Natural killer cell (primary cell): ENCODE data around the gene TPI1. TPM values are rescaled to one million over a fixed set of nuclear protein-coding genes. Genes with fewer than 3 reads are reported as not detected.

Experiments used
- ATAC-seq, 3 donors: fragments of 150-1000 bp in 2 of 3; fragments of 200-7000 bp in 1 of 3; cut with Tn5 transposase; 1 replicate in 1 of 3; 2 replicates in 2 of 3; pipeline ENCODE4 v1.10.0; 2021; ENCODE audit warnings: mild to moderate bottlenecking in 2 of 3, moderate library complexity in 2 of 3
- DNase-seq, 2 donors: peaks; one replicate each; pipeline versions ENCODE4 v3.0.0 to v3.0.0-alpha.2; 2013 to 2021; ENCODE audit warnings: mixed read lengths in 1 of 2
- H3K27ac ChIP-seq: one replicate; pipeline ENCODE4 v1.5.1; 2013; ENCODE audit warnings: mild to moderate bottlenecking, low read length
- H3K27me3 ChIP-seq: one replicate; pipeline ENCODE4 v1.6.1; 2013; ENCODE audit warnings: low read length; ENCODE audit not compliant: control insufficient read depth, insufficient read depth
- H3K36me3 ChIP-seq: one replicate; pipeline ENCODE4 v1.6.1; 2013; ENCODE audit warnings: low read length; ENCODE audit not compliant: control insufficient read depth, insufficient read depth
- H3K4me1 ChIP-seq: one replicate; pipeline ENCODE4 v1.6.1; 2013; ENCODE audit warnings: low read length; ENCODE audit not compliant: control insufficient read depth, insufficient read depth
- H3K4me3 ChIP-seq: one replicate; pipeline ENCODE4 v1.5.1; 2013; ENCODE audit warnings: low read length
- H3K9me3 ChIP-seq: one replicate; pipeline ENCODE4 v1.6.1; 2013; ENCODE audit warnings: low read length; ENCODE audit not compliant: control insufficient read depth, insufficient read depth
- H3K27ac Mint-ChIP-seq, 2 donors: one replicate each; pipeline ENCODE4 v1.8.0; 2022; ENCODE audit warnings: mild to moderate bottlenecking in 2 of 2, mixed read lengths in 2 of 2, moderate library complexity in 1 of 2
- H3K27me3 Mint-ChIP-seq, 2 donors: one replicate each; pipeline ENCODE4 v1.8.0; 2022; ENCODE audit warnings: low read depth in 2 of 2, mixed read lengths in 2 of 2
- H3K36me3 Mint-ChIP-seq: one replicate; pipeline ENCODE4 v1.8.0; 2022; ENCODE audit warnings: mixed read lengths
- H3K4me1 Mint-ChIP-seq, 2 donors: one replicate each; pipeline ENCODE4 v1.8.0; 2022; ENCODE audit warnings: mixed read lengths in 2 of 2
- H3K4me3 Mint-ChIP-seq: one replicate; pipeline ENCODE4 v1.8.0; 2022; ENCODE audit warnings: mild to moderate bottlenecking, moderate library complexity, mixed read lengths
- H3K9me3 Mint-ChIP-seq, 2 donors: one replicate each; pipeline ENCODE4 v1.8.0; 2022; ENCODE audit warnings: mixed read lengths in 2 of 2
- WGBS: methylation state at CpG from one replicate; pipeline ENCODE4 v1.1.7; 2013; ENCODE audit warnings: missing lambda C conversion rate; ENCODE audit not compliant: insufficient coverage; 5-methylcytosine and 5-hydroxymethylcytosine counted together
- intact Hi-C: fragments of 100-400 bp; cut with micrococcal nuclease; formaldehyde crosslinking; loops from one replicate; pipeline ENCODE4 v1.14.2; 2022
- total RNA-seq, 4 donors: library from RNA; stranded (reverse); fragments of 120-200 nt in 1 of 4; gene quantifications; one replicate each; pipeline versions ENCODE4 v1.2.3 to v1.2.4, GENCODE V29; 2013 to 2022
- TF ChIP-seq, protein P1 (sequence below): fragments of 200-600 bp; IDR thresholded peaks from one replicate; pipeline ENCODE4 v1.8.0; 2022; ENCODE audit warnings: antibody characterized with exemption

TPI1 gene
- total RNA-seq, 3 donors from 2014 or later (not counting 1 experiment from before 2014, with no cell fraction given), result 167 to 196 (median 189) TPM

DNA sequence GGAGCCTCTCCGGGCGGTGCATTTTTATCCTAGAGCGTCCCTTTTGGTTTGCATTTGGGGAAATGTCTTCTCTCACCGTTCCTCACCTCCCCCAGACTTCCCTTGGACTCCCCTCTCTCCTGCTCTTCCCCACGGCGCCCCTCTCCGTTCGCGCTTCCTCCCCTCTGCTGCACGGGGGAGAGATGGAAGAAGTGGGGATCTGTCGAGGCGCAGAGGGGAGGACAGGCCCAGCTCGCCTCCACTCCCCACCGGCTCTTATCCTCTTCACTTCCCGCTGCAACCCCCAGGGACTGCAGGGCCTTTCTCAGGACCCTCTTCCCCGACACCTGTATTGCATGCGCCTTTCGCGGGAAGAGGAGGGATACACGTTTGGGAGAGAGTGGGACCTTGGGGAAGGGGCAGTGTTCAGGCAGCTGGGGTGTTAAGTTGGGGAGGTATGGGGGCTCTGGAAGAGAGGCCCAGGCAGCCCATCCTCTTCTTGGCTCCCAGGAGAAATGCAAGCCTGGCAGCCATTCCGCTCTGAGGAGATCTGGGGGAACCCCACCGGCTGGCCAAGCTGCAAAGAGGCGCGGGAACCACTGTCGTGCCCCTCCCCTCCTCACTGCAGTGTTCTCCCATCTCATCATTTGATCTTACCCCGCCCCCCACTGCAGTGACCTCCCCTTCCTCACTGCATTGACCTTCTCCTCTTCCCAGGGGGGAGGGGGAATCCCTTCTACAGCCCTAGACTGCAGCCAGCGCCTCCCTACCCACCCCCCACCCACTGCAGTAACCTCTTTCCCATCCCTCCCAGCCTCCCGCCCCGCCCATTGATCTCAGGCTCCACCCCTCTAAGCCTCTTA lies 47.8 kb downstream of the TPI1 start:
- Mint-ChIP-seq H3K36me3 (no peaks in the 10 kb centered on the region), H3K9me3 (no peaks in the 10 kb centered on the region), H3K27me3 (peaks cover 0 to 6% of the 10 kb centered on the region in 2 donors), H3K27ac (peak overlapping the region; percentile 74 to 95), H3K4me1 (peaks cover 16 to 41% of the 10 kb centered on the region in 2 donors), H3K4me3 (peak overlapping the region; percentile 94)
- H3K9me3 ChIP-seq, result no peaks in the 10 kb centered on the region
- H3K27ac ChIP-seq, result peak overlapping the region; percentile 36
- H3K4me1 ChIP-seq, result peaks cover 16% of the 10 kb centered on the region
- 35% methylated on average over 20 of the region's 29 CpGs for WGBS
- intact Hi-C loops, result loop anchor here (2.0 kb wide), 1 partner anchor 42 kb away; the partner anchor contains the start of gene SPSB2
- H3K4me3 ChIP-seq, result peak overlapping the region; percentile 42
- TF ChIP-seq, protein P1, sequence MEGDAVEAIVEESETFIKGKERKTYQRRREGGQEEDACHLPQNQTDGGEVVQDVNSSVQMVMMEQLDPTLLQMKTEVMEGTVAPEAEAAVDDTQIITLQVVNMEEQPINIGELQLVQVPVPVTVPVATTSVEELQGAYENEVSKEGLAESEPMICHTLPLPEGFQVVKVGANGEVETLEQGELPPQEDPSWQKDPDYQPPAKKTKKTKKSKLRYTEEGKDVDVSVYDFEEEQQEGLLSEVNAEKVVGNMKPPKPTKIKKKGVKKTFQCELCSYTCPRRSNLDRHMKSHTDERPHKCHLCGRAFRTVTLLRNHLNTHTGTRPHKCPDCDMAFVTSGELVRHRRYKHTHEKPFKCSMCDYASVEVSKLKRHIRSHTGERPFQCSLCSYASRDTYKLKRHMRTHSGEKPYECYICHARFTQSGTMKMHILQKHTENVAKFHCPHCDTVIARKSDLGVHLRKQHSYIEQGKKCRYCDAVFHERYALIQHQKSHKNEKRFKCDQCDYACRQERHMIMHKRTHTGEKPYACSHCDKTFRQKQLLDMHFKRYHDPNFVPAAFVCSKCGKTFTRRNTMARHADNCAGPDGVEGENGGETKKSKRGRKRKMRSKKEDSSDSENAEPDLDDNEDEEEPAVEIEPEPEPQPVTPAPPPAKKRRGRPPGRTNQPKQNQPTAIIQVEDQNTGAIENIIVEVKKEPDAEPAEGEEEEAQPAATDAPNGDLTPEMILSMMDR, result no peak
- ATAC-seq (no peak), DNase-seq (no peak)
- H3K27me3 ChIP-seq, result no peaks in the 10 kb centered on the region
- no peaks in the 10 kb centered on the region for H3K36me3 ChIP-seq

DNA sequence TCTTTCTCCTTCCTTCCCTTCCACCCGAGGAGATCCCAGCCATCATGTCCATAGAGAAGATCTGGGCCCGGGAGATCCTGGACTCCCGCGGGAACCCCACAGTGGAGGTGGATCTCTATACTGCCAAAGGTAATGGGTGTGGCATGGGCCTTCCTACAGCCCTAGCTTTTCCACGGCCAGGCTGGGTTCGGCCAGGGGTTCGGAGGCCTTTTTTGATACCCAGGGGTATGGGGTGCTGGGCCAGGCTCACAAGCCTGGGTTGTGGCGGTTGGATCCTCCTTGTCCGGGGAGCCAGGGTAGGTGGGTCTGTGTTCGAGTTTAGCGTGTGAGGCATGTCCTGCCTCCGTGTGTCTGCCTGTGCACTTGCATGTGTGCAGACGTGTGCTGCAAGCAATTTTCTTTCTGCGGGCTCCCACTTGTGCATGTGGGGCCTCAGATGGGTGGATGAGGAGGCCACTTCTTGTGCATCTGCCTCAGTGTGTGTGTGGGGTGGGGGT lies 48.5 kb downstream of the TPI1 start:
- 90% methylated on average over 14 of the region's 14 CpGs for WGBS
- intact Hi-C loops, result loop anchor here (2.0 kb wide), 1 partner anchor 43 kb away; the partner anchor contains the start of gene SPSB2
- Histone ChIP-seq H3K27ac (no peak overlapping the region), H3K36me3 (no peaks in the 10 kb centered on the region), H3K4me3 (no peak overlapping the region), H3K4me1 (peaks cover 16% of the 10 kb centered on the region), H3K9me3 (no peaks in the 10 kb centered on the region), H3K27me3 (no peaks in the 10 kb centered on the region)
- H3K36me3 Mint-ChIP-seq, result no peaks in the 10 kb centered on the region
- ATAC-seq (no peak), DNase-seq (no peak)
- TF ChIP-seq, protein P1, result no peak
- H3K9me3 Mint-ChIP-seq, result no peaks in the 10 kb centered on the region
- H3K27ac Mint-ChIP-seq, result no peak overlapping the region
- peaks cover 16 to 41% of the 10 kb centered on the region in 2 donors for H3K4me1 Mint-ChIP-seq
- peak overlapping the region; percentile 94 for H3K4me3 Mint-ChIP-seq
- H3K27me3 Mint-ChIP-seq, result peaks cover 0 to 6% of the 10 kb centered on the region in 2 donors

DNA sequence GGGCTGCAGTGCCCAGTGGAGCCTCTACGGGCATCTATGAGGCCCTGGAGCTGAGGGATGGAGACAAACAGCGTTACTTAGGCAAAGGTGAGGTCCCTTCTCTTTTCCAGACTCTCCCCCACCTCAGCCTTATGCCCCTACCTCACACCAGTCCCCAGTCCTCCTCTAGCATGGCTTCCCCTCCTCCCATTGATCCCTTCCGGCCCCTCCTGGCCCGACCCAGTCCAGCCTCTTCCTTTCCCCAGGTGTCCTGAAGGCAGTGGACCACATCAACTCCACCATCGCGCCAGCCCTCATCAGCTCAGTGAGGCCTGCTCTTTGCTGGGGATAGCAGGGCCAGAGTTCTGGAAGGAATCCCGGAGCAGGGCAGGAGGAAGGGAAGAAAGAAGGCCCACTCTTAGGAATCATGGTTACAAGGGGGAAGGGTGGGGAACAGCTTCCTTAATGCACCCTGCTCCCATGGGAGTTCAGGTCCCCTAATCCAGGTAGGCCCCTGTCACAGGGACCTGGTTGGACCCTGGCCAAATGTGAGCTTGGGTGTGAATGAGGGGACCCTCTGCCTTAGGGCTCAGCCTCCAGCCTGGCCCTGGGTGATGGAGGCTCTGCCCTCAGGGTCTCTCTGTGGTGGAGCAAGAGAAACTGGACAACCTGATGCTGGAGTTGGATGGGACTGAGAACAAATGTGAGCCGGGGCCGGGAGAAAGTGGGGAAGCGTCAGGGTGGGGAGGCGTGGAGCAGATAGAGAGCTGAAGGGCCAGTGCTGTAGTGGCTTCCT lies 49.3 kb downstream of the TPI1 start:
- Mint-ChIP-seq H3K4me1 (peaks cover 16 to 41% of the 10 kb centered on the region in 2 donors), H3K9me3 (no peaks in the 10 kb centered on the region), H3K27ac (peak overlapping the region in 1 of 2 donors; percentile 3), H3K36me3 (no peaks in the 10 kb centered on the region), H3K27me3 (peaks cover 0 to 6% of the 10 kb centered on the region in 2 donors), H3K4me3 (no peak overlapping the region)
- Histone ChIP-seq H3K36me3 (no peaks in the 10 kb centered on the region), H3K9me3 (no peaks in the 10 kb centered on the region), H3K27me3 (no peaks in the 10 kb centered on the region), H3K4me1 (peaks cover 16% of the 10 kb centered on the region), H3K4me3 (no peak overlapping the region), H3K27ac (no peak overlapping the region)
- intact Hi-C loops, result no loop called here
- 98% methylated on average over 11 of the region's 11 CpGs for WGBS
- ATAC-seq (no peak), DNase-seq (no peak)
- TF ChIP-seq, protein P1, result no peak
